ENCODE measurements around the gene PIN4.
"Not testable (repeated sequence)": the region's sequence is repeated elsewhere in the genome, so short reads cannot be mapped to it uniquely, and the experiment has no call there.

PIN4 gene

DNA sequence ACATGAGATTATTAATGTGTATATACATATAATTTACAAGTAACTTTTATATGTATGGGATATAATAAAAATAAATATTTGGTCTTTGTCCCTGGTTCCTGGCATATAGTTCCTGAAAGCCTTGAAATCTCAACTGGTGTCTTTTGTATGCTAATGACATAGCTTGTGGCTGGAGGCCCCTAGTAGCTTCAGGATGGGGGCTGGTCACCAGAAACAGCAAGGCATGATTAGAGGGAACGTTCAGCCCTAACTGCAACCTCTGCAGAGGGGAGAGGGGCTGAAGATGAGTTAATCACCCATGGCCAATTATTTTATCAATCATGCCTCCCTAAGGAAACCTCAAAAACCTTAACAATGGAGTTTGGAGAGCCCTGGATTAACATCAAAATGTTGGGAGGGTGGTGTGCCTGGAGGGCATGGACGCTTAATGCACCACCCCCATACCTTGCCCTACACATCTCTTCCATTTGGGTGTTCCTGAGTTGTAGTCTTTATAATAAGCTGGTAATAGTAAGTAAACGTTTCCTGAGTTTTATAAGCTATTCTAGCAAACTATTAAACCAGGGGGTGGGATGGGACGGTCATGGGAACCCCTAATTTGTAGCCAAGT lies 21.3 kb downstream of the PIN4 start:
- no peak for DNase-seq (ENCODE audit: low spot score)

DNA sequence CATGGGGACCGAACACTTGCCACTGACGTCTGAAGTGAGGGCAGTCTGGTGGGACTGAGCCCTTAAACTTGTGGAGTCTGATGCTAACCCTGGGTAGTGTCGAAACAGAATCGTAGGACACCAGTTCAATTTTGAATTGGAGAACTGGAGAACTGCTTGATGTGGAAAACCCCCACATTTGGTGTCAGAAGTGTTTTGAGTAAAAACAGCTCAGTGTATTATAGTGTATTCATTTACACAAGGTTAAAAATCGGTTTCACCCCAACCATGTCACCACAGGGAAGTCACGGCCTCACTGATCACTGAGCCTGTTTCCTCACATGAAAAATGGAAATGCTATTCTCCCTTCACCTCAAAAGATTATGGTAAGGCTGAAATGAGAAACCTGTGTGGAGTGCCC lies 21.9 kb downstream of the PIN4 start:
- no peak for DNase-seq (ENCODE audit: low spot score)

DNA sequence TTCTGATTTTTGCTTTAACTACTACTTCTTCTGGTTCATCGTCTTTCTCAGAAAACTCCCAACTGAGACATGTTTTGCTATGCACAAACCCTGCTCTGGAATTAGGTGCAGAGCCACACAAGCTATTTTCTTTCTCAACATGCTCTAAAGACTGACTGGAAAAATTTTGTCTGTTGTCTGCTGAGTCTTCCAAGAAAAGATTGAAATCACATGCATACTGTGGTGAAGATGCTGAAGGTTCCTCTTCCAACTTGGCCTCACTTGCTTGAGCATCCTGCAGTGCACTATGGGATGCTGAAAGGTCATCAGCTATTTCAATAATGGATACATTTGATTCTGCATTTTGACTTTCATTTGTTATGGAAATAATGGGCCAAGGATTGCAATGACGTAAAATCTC lies 24.1 kb downstream of the PIN4 start:
- no peak for DNase-seq (ENCODE audit: low spot score)

DNA sequence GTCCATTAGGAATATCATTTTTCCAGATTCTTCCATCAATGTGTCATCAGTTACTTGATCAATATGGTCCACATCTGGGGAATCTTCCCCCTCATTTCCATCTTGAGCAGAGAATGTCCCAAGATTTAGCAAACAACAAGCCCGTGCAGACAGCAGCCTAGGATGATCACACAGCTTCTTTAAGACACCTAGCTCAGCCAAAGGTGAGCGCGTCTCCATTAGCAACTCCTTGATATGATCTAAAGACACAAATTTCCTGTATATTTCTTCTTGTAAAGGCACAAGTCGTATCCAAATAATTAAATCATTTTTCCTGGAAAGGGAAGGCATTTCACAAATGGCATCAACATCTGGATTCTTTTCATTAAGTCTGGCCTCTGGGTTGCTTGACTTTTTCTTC lies 25.8 kb downstream of the PIN4 start:
- no peak for DNase-seq (ENCODE audit: low spot score)

DNA sequence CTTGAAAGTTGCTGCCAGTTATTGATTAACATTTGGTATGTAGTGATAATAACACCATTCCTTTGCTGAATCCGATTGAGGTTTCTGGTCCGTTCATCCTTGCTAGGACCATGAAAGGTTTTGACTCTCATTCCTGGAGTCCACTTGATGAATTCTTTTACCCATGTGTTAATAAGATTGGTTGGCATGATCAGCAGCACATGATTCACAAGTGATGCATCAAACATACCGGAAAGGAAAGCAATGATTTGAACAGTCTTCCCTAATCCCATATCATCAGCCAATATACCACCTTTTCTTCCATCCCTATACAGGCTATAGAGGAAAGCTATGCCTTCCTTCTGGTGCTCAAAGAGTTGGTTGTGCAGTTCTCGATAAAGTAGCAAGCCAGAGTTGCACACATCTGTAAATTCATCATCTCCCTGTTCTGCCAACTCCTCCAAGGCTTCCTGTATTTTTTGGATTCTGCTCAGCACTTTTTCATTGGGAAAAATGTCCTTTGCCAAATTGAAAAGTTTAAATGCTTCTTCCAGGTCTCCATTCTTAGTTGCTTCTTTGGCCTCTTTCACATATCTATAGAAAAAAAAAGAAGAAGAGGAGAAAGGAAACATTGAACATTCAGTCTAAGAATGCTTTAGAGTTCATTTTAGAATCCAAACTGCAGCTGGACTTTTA lies 26.7 kb downstream of the PIN4 start:
- DNase-seq (ENCODE audit: low spot score) = no peak

DNA sequence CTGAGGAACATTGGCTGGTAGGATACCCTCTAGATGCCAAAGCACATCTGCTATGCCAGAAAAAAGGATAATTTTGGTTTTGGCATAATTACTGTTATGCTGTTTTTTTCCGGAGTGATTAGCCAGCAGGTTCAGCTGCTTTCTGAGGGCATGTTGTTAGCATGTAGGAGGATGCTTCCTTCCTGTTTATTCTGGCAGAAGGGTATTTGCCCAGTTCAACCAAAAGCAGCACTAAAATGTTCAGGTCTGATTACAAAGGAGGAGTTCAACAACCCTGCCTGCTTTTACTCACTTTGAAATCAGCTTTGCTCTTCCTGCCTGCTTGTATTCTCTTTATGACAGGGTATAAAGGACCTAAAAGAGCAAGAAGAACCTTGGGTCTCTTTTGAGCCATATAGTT lies 35.4 kb downstream of the PIN4 start:
- no peak for DNase-seq (ENCODE audit: low spot score)

DNA sequence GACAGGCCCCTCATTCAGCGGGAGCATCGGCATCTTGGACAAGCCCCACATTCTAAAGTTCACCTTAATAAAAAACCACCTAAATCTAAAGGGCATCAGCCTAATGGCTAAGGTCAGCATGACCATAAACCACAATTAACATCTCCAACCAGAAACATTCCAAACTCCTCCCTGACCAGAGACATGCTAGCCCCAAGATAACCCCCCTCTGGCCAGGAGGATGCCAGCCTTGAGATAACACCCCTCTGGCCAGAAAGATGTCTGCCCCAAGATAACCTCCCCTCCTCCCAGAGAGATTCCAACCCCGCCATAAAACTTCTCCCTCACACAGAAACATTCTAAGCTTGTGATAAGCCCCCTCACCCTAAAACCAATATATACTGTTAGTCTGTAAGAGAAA lies 38.8 kb downstream of the PIN4 start:
- not testable (repeated sequence) for DNase-seq (ENCODE audit: low spot score)

DNA sequence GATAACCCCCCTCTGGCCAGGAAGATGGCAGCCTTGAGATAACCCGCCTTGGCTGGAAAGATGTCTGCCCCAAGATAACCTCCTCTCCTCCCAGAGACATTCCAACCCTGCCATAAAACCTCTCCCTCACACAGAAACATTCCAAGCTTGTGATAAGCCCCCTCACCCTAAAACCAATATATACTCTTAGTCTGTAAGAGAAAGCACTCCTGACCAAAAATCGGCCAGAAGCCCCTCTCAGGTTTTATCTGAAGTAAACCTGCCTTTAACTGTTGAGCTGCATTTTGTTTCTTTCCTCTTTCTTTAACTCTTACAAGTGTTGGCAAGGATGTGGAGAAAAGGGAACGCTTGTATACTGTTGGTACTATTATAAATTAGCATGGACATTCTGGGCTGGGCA lies 48.7 kb downstream of the PIN4 start:
- no peak for DNase-seq (ENCODE audit: low spot score)

DNA sequence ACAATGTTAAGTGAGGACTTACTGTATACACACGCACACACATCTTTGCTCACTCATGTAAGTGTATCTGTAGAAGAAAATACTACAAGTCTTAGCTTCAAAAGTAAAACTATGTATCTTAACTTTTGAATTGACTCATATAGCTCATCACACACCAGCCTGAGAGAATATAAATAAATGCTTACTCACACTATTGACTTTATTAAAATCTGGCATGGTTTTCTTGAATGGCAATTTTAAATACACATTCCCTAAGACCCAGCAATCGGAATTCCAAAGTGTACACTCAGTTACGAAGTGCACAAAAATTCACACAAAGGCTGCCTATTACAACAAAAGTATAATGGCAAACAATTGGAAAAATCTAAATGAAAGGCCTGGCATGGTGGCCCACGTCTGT lies 55.3 kb downstream of the PIN4 start:
- no peak for DNase-seq (ENCODE audit: low spot score)

DNA sequence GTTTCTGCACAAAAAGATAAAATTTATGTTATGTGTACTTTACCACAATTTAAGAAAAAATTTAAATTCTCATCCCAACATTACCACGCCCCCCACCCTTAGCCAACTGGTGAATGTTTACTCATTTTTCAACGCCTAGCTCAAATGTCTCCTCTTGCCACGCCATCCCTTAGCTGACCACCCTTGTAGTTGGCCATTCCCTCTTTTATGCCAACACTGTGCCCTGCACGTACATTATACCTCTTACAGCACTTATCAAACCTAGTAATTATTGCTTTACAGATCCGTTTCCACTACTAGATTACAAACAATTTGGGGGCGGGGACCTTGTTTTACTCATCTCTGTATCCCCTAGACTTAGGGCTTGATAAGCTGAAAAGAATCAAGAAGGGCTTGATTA lies 56.6 kb downstream of the PIN4 start:
- no peak for DNase-seq (ENCODE audit: low spot score)

DNA sequence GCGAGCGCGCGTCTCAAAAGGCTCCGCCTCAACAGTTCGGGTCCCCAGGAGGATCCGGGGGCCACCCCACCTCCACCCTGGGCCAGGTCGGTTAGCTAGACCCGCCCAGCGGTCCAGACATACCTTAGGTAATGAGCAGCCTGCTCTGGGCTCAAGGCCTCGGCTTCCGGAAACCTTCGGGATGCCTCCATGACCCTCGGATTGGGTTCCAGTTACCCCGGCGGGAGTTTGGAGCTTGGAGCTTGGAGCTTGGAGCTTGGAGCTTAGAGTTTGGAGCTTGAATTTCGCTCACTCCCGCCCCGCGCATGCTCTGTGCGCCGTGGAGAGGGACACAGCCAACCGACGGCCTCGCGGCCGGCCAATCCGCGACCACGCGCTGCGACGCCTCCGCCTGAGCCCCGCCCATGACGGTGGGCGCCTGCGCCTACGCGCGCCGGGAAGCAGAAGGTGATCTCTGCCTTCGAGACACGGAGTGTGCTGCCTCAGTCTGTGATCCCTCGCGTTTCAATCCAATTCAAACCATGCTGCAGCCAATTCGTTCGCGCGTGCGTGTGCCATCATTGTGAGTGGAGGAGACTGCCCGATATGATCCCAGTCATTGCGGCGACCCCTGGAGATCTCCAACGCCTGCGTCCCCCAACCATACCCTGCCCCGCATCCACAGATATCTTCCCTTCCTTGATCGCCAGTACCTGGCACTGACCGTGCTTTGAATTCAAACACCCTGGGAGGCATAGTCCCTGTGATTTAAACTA lies 57.3 kb downstream of the PIN4 start, which contains the start of gene ERCC6L:
ERCC6L (minus strand) TSS at position 307 of the 755 bp plus-strand sequence; CDS start at position 191, 116 bp downstream.
- peak; percentile 81 for DNase-seq (ENCODE audit: low spot score)

DNA sequence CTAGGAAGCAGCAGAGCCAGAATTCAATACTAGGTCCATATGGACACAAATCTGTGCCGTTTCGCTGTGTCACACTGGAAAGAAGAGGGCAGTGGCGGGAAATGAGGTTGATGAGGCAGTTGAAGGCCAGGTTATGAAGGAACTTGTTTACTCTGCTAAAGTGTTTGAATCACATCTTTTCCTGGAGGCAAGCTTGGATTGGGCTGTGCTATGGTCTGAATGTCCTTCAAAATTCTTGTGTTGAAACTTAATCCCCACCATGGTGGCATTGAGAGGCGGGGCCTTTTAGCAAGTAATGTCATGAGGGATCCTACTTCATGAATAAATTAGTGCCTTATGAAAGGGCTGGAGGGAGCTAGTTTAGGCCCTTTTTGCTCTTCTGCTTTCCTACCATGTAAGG lies 59.4 kb downstream of the PIN4 start:
- DNase-seq (ENCODE audit: low spot score) = no peak

DNA sequence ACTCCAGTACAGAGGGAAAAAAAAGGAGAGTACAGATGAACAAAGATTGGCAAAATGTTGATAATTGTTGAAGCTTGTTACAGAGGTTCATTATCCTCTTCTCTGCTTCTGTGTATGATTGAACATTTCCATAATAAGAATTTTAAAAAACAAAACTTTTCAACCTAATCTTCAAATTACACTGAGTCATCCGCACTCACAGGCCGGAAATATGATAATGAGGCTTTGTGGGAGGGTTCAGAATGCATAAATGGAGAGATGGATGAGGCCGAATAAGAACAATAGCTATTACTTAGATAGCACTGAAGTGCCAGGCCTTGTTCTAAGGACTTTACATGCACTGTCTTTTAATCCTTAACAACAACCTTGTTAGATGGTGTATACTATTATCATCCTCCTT lies 61.9 kb downstream of the PIN4 start:
- no peak for DNase-seq (ENCODE audit: low spot score)

DNA sequence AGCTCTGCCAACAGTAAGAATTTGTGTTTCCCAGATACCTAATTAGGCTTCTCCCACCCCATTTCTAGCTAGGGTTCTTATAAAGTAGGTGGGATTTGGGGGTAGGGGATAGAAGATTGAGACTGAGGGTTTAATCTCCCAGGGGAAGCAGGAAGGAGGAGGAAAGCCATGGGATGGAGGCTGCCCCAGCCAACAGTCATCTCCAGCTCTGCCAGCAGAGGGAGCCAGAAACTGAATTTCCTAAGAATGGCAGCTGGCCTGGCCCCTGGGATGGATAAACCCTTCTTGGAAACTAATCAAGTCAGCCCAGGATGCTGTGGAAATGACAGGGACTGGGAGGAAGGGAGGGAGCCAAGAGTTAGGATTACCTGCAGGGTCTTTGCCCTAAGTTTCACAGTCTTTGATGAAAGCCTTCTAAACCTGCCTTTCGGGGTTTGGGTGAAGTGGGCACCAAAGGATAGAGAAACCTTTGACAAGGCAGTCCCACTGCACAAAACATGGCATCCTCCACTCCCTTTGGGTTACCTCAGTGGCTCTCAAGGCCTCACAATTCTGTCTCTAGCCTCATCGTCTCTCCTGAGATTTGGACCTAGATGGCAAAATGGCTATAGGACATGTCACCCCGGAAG lies 64.0 kb downstream of the PIN4 start:
- peak; percentile 31 for DNase-seq (ENCODE audit: low spot score)

DNA sequence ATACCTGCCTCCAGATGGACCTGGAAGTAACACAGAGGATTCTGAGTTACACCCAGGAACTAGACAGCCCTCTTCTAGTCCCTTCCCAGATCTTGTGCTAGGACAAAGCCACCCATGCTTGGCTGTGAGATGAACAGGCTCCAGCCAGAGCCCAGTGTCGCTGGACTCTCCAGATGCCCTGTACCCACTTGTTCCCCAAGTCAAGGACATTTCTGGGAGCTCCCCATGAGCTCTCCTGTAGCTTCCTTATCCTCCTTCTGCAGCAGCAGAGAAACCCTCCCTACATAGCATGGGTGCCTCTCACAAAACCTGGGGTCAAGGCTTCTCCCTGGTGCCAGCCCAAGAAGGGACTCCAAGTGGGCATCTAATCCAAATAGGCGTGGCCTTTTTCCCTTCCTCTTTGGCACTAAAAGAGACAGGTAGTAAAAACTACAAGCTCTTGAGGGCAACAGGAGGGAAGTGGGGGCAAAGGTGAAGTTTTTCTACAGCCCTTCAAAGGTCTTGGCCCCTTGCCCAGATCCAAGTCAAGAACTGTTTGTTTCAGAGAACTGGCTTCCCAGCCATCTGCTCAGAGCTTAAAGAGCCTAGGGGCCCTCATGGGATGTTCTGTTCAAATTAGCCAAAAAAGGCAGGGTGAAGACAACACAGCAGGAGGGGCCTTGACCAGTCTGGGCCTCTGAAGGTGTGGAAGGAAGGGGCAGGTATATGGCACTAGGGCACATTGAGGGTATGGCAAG lies 65.8 kb downstream of the PIN4 start:
- no peak for DNase-seq (ENCODE audit: low spot score)
